Measurements from ENCODE around the gene TMEM163.

Gene TMEM163

DNA sequence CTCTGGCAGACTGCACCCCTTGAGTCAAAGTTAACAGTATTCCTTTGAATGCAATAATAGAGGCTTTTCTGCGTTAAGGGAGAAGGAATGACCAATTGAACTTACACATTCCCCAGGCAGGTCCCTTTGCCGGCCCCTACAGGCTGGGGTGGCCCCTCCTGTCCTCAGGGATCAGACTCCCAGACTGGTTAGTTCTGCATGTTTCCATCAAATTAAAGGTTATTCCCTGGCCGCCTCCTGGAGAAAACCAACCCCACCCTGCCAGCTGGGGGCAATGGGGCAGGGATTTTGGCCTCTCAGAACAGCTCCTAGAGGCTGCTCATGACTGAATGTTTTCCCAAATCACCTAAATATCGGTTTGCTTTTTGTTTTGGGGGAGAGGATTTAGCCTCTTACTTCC, 265.3 kb downstream of the TMEM163 start:
- TF ChIP-seq, protein P1, sequence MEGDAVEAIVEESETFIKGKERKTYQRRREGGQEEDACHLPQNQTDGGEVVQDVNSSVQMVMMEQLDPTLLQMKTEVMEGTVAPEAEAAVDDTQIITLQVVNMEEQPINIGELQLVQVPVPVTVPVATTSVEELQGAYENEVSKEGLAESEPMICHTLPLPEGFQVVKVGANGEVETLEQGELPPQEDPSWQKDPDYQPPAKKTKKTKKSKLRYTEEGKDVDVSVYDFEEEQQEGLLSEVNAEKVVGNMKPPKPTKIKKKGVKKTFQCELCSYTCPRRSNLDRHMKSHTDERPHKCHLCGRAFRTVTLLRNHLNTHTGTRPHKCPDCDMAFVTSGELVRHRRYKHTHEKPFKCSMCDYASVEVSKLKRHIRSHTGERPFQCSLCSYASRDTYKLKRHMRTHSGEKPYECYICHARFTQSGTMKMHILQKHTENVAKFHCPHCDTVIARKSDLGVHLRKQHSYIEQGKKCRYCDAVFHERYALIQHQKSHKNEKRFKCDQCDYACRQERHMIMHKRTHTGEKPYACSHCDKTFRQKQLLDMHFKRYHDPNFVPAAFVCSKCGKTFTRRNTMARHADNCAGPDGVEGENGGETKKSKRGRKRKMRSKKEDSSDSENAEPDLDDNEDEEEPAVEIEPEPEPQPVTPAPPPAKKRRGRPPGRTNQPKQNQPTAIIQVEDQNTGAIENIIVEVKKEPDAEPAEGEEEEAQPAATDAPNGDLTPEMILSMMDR (IDR thresholded peaks at IDR 0.05; ENCODE audit: low read depth, low read length, missing control alignments): no peak
- Histone ChIP-seq H3K27me3 (replicated peaks) (no peaks in the 10 kb centered on the region), H3K27ac (no peak overlapping the region), H3K36me3 (replicated peaks) (no peaks in the 10 kb centered on the region), H3K4me3 (ENCODE audit: low read depth, low read length) (no peak overlapping the region)
- DNase-seq: no peak
- in situ Hi-C loops (cut with HindIII; ENCODE audit: low pct_ligation_motif_present, low sequenced_read_pairs): no loop called here

GRCh38 chr2:134452042-134452733, 266.6 kb downstream of the TMEM163 start:
- in situ Hi-C loops (cut with HindIII; ENCODE audit: low pct_ligation_motif_present, low sequenced_read_pairs): no loop called here
- Histone ChIP-seq H3K4me3 (ENCODE audit: low read depth, low read length) (no peak overlapping the region), H3K36me3 (replicated peaks) (no peaks in the 10 kb centered on the region), H3K27ac (no peak overlapping the region), H3K27me3 (replicated peaks) (no peaks in the 10 kb centered on the region)
- no peak for DNase-seq
- TF ChIP-seq, protein P1 (IDR thresholded peaks at IDR 0.05; ENCODE audit: low read depth, low read length, missing control alignments): no peak

- no peak for DNase-seq
- Histone ChIP-seq H3K27me3 (replicated peaks) (no peaks in the 10 kb centered on the region), H3K27ac (no peak overlapping the region), H3K4me3 (ENCODE audit: low read depth, low read length) (no peak overlapping the region), H3K36me3 (replicated peaks) (no peaks in the 10 kb centered on the region)
- in situ Hi-C loops (cut with HindIII; ENCODE audit: low pct_ligation_motif_present, low sequenced_read_pairs): no loop called here
- TF ChIP-seq, protein P1 (IDR thresholded peaks at IDR 0.05; ENCODE audit: low read depth, low read length, missing control alignments): no peak
Measured at GRCh38 chr2:134451347-134451630, 267.5 kb downstream of the TMEM163 start.

DNA sequence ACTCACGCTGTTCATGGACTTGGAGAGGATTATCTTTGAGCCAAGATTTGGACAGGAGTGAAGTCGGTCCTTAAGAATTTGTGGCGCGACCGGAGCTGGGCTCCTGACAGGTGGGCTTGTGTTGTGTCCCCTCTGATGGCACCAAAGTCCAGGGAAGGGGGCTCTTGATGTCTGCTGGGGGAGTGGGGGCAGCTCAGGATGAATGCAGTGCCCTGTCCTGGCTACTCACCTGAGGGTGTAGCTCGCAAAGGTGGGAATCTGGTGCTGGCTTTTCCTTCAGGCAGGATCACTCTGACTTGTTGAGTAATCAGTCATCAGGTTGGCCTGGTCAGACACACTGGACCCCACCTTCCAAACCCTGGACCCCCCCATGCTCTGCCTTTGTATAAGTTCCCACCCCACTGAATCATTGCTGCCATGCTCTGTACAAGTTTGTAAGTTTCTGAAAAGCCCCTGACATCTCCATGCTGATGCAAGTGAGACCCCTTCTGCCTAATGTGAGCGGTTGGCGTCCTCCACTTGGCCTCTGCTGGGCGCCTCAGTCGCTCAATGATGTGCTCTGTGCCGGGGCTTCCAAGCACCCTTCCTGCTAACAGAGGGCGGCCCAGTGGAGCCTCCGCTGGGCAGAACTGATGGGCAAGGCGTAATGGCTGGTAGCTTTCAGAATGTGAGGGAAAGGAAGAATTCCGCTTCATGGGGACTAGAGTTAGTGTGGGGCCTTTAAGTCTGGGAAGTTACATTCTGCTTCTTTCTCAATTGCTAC, 268.9 kb downstream of the TMEM163 start:
- Histone ChIP-seq H3K27ac (no peak overlapping the region), H3K27me3 (replicated peaks) (no peaks in the 10 kb centered on the region), H3K4me3 (ENCODE audit: low read depth, low read length) (no peak overlapping the region), H3K36me3 (replicated peaks) (no peaks in the 10 kb centered on the region)
- DNase-seq: no peak
- TF ChIP-seq, protein P1 (IDR thresholded peaks at IDR 0.05; ENCODE audit: low read depth, low read length, missing control alignments): no peak
- in situ Hi-C loops (cut with HindIII; ENCODE audit: low pct_ligation_motif_present, low sequenced_read_pairs): no loop called here

DNA sequence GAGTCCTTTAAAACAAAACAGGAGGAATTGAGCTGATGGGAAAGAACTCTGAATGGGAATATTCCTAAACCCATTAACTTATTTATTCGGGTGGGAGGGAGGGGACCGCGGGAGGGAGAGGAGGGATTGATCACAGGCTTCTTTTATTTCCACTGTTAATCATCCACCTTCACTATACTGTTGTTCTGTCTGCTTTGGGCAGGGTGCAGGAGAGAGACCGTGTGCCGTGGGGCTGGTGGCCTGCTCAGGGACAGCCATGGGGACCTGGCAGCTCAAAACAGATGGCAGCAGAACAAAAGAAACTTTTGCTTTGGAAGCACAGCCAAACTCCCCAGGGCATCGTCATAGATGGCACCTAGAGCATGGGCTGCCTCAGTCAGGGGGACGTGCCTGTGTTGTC, 269.6 kb downstream of the TMEM163 start:
- no peak for DNase-seq
- TF ChIP-seq, protein P1 (IDR thresholded peaks at IDR 0.05; ENCODE audit: low read depth, low read length, missing control alignments): no peak
- H3K4me3 ChIP-seq (ENCODE audit: low read depth, low read length): no peak overlapping the region
- no peaks in the 10 kb centered on the region for H3K36me3 ChIP-seq (replicated peaks)
- H3K27me3 ChIP-seq (replicated peaks): no peaks in the 10 kb centered on the region
- H3K27ac ChIP-seq: no peak overlapping the region
- in situ Hi-C loops (cut with HindIII; ENCODE audit: low pct_ligation_motif_present, low sequenced_read_pairs): no loop called here

All from brain microvascular endothelial cell (primary cell).